HEK293 (cell line): ENCODE results near the gene DKKL1.

Experiments
- GLIS2 ChIP-seq: fragments of 450-650 bp; formaldehyde crosslinking; IDR thresholded peaks from 2 replicates; pipeline ENCODE4 v1.5.1; 2016; ENCODE audit warnings: missing biosample characterization, missing genetic modification characterization
- OVOL3 ChIP-seq: fragments of 450-650 bp; formaldehyde crosslinking; IDR thresholded peaks from 2 replicates; pipeline ENCODE4 v1.5.1; 2016; ENCODE audit warnings: missing biosample characterization, missing genetic modification characterization
- PRDM1 ChIP-seq: fragments of 450-650 bp; formaldehyde crosslinking; IDR thresholded peaks from 2 replicates; pipeline ENCODE4; 2016; ENCODE audit warnings: missing biosample characterization, missing genetic modification characterization
- YY1 ChIP-seq: fragments of 450-650 bp; formaldehyde crosslinking; IDR thresholded peaks from 2 replicates; pipeline ENCODE4 v1.5.1; 2018; ENCODE audit warnings: missing biosample characterization, missing genetic modification characterization
- YY2 ChIP-seq: fragments of 450-650 bp; formaldehyde crosslinking; IDR thresholded peaks from 2 replicates; pipeline ENCODE4 v1.5.1; 2016; ENCODE audit warnings: missing biosample characterization, missing genetic modification characterization
- ZNF23 ChIP-seq: fragments of 450-650 bp; formaldehyde crosslinking; IDR thresholded peaks from 2 replicates; pipeline ENCODE4 v1.5.1; 2016; ENCODE audit warnings: missing biosample characterization, missing genetic modification characterization, borderline replicate concordance
- ZNF274 ChIP-seq, 2 experiments: fragments of 200-500 bp in 1 of 2; fragments of 450-650 bp in 1 of 2; sonication (Bioruptor generic) in 1 of 2; formaldehyde crosslinking in 1 of 2; IDR thresholded peaks; 2 replicates each; pipeline versions ENCODE4 v1.5.1 to v1.6.1; 2014 to 2016; ENCODE audit warnings: borderline replicate concordance in 1 of 2, inconsistent platforms in 1 of 2, low read length in 1 of 2, missing biosample characterization in 1 of 2, missing genetic modification characterization in 1 of 2
- ZNF830 ChIP-seq: fragments of 450-650 bp; IDR thresholded peaks from 2 replicates; pipeline ENCODE4 v1.5.0; 2018; ENCODE audit warnings: missing biosample characterization, missing genetic modification characterization, low read depth, mild to moderate bottlenecking, moderate library complexity
- TF ChIP-seq, protein P1 (sequence below): fragments of 450-650 bp; formaldehyde crosslinking; IDR thresholded peaks from 2 replicates; pipeline ENCODE4 v1.5.1; 2016; ENCODE audit warnings: missing biosample characterization, missing genetic modification characterization
- TF ChIP-seq, protein P2 (sequence below): fragments of 450-650 bp; formaldehyde crosslinking; IDR thresholded peaks from 2 replicates; pipeline ENCODE4 v1.5.1; 2016; ENCODE audit warnings: missing biosample characterization, missing genetic modification characterization, borderline replicate concordance
- TF ChIP-seq, protein P3 (sequence below): fragments of 450-650 bp; formaldehyde crosslinking; IDR thresholded peaks from 2 replicates; pipeline ENCODE4 v1.5.1; 2016; ENCODE audit warnings: missing biosample characterization, missing genetic modification characterization, low read depth
- TF ChIP-seq, protein P4 (sequence below): fragments of 450-650 bp; formaldehyde crosslinking; IDR thresholded peaks from 2 replicates; pipeline ENCODE4 v1.5.1; 2016; ENCODE audit warnings: missing biosample characterization, missing genetic modification characterization, low read depth
- TF ChIP-seq, protein P5 (sequence below): fragments of 450-650 bp; formaldehyde crosslinking; IDR thresholded peaks from 2 replicates; pipeline ENCODE4 v1.5.1; 2017; ENCODE audit warnings: missing biosample characterization, missing genetic modification characterization

DNA sequence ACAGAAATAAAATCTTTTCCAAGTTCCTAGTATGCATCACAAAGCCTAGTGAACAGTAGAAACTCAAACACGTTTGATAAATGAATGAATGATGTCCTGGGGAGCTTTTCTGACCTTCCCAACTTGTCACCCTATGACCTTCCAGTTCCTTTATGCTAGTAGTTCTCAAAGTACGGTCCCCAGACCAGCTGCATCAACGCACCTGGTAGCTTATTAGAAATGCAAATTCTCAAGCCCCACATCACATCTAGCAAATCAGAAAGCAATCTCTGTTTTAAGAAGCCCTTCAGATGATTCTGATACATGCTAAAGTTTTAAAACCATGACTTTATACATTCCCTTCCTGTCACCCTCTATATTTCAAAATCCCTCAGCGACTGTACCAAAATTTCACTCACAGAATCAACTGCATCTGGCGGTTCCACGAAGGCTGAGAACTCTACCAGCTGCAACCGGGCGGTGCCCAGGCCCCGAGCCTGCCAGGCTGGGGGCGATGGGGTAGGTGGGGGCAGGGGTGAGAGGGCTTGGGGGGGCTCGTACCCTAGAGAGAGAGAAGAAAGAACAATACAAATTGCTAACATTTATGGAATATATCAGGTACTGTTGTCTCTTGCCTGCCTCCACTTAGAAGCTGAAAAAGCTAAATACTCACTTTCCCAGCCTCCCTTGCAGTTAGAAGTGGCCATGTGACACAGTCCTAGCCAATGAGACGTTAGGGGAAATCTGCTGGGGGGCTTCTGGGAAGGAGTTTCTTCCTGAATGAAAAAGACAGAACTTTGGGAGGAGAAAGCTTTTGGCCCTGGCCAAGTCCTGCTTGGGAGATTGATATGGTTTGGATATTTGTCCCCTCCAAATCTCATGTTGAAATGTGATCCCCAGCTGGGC is 15.1 kb upstream of the DKKL1 start:
- TF ChIP-seq ZNF274 (IDR thresholded peaks at IDR 0.05; ENCODE audit: low read length), result no peak
- TF ChIP-seq ZNF274 (tag by site-specific recombination; IDR thresholded peaks at IDR 0.05; ENCODE audit: borderline replicate concordance), result no peak
- TF ChIP-seq, protein P1, sequence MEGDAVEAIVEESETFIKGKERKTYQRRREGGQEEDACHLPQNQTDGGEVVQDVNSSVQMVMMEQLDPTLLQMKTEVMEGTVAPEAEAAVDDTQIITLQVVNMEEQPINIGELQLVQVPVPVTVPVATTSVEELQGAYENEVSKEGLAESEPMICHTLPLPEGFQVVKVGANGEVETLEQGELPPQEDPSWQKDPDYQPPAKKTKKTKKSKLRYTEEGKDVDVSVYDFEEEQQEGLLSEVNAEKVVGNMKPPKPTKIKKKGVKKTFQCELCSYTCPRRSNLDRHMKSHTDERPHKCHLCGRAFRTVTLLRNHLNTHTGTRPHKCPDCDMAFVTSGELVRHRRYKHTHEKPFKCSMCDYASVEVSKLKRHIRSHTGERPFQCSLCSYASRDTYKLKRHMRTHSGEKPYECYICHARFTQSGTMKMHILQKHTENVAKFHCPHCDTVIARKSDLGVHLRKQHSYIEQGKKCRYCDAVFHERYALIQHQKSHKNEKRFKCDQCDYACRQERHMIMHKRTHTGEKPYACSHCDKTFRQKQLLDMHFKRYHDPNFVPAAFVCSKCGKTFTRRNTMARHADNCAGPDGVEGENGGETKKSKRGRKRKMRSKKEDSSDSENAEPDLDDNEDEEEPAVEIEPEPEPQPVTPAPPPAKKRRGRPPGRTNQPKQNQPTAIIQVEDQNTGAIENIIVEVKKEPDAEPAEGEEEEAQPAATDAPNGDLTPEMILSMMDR (tag by site-specific recombination), result no peak
- TF ChIP-seq, protein P2, sequence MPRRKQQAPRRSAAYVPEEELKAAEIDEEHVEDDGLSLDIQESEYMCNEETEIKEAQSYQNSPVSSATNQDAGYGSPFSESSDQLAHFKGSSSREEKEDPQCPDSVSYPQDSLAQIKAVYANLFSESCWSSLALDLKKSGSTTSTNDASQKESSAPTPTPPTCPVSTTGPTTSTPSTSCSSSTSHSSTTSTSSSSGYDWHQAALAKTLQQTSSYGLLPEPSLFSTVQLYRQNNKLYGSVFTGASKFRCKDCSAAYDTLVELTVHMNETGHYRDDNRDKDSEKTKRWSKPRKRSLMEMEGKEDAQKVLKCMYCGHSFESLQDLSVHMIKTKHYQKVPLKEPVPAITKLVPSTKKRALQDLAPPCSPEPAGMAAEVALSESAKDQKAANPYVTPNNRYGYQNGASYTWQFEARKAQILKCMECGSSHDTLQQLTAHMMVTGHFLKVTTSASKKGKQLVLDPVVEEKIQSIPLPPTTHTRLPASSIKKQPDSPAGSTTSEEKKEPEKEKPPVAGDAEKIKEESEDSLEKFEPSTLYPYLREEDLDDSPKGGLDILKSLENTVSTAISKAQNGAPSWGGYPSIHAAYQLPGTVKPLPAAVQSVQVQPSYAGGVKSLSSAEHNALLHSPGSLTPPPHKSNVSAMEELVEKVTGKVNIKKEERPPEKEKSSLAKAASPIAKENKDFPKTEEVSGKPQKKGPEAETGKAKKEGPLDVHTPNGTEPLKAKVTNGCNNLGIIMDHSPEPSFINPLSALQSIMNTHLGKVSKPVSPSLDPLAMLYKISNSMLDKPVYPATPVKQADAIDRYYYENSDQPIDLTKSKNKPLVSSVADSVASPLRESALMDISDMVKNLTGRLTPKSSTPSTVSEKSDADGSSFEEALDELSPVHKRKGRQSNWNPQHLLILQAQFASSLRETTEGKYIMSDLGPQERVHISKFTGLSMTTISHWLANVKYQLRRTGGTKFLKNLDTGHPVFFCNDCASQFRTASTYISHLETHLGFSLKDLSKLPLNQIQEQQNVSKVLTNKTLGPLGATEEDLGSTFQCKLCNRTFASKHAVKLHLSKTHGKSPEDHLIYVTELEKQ (tag by site-specific recombination), result no peak
- no peak for TF ChIP-seq YY2 (tag by site-specific recombination)
- TF ChIP-seq, protein P3, sequence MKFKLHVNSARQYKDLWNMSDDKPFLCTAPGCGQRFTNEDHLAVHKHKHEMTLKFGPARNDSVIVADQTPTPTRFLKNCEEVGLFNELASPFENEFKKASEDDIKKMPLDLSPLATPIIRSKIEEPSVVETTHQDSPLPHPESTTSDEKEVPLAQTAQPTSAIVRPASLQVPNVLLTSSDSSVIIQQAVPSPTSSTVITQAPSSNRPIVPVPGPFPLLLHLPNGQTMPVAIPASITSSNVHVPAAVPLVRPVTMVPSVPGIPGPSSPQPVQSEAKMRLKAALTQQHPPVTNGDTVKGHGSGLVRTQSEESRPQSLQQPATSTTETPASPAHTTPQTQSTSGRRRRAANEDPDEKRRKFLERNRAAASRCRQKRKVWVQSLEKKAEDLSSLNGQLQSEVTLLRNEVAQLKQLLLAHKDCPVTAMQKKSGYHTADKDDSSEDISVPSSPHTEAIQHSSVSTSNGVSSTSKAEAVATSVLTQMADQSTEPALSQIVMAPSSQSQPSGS (tag by site-specific recombination), result no peak
- TF ChIP-seq, protein P4, sequence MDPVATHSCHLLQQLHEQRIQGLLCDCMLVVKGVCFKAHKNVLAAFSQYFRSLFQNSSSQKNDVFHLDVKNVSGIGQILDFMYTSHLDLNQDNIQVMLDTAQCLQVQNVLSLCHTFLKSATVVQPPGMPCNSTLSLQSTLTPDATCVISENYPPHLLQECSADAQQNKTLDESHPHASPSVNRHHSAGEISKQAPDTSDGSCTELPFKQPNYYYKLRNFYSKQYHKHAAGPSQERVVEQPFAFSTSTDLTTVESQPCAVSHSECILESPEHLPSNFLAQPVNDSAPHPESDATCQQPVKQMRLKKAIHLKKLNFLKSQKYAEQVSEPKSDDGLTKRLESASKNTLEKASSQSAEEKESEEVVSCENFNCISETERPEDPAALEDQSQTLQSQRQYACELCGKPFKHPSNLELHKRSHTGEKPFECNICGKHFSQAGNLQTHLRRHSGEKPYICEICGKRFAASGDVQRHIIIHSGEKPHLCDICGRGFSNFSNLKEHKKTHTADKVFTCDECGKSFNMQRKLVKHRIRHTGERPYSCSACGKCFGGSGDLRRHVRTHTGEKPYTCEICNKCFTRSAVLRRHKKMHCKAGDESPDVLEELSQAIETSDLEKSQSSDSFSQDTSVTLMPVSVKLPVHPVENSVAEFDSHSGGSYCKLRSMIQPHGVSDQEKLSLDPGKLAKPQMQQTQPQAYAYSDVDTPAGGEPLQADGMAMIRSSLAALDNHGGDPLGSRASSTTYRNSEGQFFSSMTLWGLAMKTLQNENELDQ (tag by site-specific recombination), result no peak
- no peak for TF ChIP-seq YY1 (tag by site-specific recombination)
- TF ChIP-seq PRDM1, result no peak
- TF ChIP-seq OVOL3 (tag by site-specific recombination), result no peak
- TF ChIP-seq, protein P5, sequence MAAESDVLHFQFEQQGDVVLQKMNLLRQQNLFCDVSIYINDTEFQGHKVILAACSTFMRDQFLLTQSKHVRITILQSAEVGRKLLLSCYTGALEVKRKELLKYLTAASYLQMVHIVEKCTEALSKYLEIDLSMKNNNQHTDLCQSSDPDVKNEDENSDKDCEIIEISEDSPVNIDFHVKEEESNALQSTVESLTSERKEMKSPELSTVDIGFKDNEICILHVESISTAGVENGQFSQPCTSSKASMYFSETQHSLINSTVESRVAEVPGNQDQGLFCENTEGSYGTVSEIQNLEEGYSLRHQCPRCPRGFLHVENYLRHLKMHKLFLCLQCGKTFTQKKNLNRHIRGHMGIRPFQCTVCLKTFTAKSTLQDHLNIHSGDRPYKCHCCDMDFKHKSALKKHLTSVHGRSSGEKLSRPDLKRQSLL (tag by site-specific recombination), result no peak
- TF ChIP-seq ZNF23 (tag by site-specific recombination), result no peak
- no peak for TF ChIP-seq ZNF830 (tag by site-specific recombination)
- TF ChIP-seq GLIS2 (tag by site-specific recombination), result no peak
